ENCODE results near the gene ELF1. TPM values are rescaled to one million over a fixed set of nuclear protein-coding genes. Genes with fewer than 3 reads are reported as not detected.

ELF1 gene
- total RNA-seq, 4 donors from 2014 or later: 38.0 to 123 (median 105) TPM

DNA sequence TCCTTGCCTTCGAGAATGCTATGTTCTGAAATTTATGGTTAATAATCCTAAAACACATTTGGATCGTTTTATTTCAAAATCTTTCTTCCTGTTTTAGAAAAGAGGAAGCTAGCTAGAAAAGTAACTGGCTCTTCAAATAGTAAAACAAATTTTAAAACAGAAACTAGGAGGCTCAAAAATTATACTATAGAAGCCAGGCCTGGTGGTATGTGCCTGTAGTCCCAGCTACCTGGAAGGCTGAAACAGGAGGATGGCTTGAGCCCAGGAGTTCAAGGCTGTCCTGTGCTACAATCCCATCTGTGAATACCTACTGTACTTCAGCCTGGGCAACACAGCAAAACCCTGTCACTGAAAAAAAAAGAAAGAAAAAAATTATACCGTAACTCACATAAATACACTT, 57.9 kb downstream of the ELF1 start:
- Histone ChIP-seq H3K27ac (peak overlapping the region in 2 of 4 donors; percentile 29 to 47), H3K27me3 (no peaks in the 10 kb centered on the region), H3K4me1 (peaks cover 3 to 56% (median 27%) of the 10 kb centered on the region in 4 donors), H3K36me3 (peaks cover 0 to 16% (median 5%) of the 10 kb centered on the region in 4 donors), H3K9me3 (no peaks in the 10 kb centered on the region), H3K4me3 (no peak overlapping the region)
- WGBS, 2 donors (ENCODE audit: low coverage in 1 of 2): 52 to 53% methylated on average over 3 of the region's 3 CpGs
- DNase-seq: no peak
- no peak for TF ChIP-seq CTCF (IDR thresholded peaks at IDR 0.05)
- no peak for TF ChIP-seq POLR2A (IDR thresholded peaks at IDR 0.05)
- TF ChIP-seq POLR2AphosphoS5 (IDR thresholded peaks at IDR 0.05): no peak
- TF ChIP-seq EP300 (IDR thresholded peaks at IDR 0.05; ENCODE audit: low read depth): no peak
- intact Hi-C loops (cut with DNase I; ENCODE audit: low total_unique reads) (no loop called here), in situ Hi-C loops (cut with MboI; ENCODE audit: low pct_ligation_motif_present in 1 of 4, low pct_unique_long_range_greater_than_20kb in 1 of 4, low sequenced_read_pairs in 3 of 4) (no loop called here)

- H3K27me3 ChIP-seq: no peaks in the 10 kb centered on the region
- H3K27ac ChIP-seq: peak overlapping the region in 1 of 4 donors; percentile 7
- WGBS, 2 donors (ENCODE audit: low coverage in 1 of 2): 85 to 95% methylated on average over 3 of the region's 3 CpGs
- intact Hi-C loops (cut with DNase I; ENCODE audit: low total_unique reads) (no loop called here), in situ Hi-C loops (cut with MboI; ENCODE audit: low pct_ligation_motif_present in 1 of 4, low pct_unique_long_range_greater_than_20kb in 1 of 4, low sequenced_read_pairs in 3 of 4) (no loop called here)
- H3K4me1 ChIP-seq: peaks cover 3 to 51% (median 26%) of the 10 kb centered on the region in 4 donors
- no peak for TF ChIP-seq POLR2A (IDR thresholded peaks at IDR 0.05)
- TF ChIP-seq EP300 (IDR thresholded peaks at IDR 0.05; ENCODE audit: low read depth): no peak
- no peak for TF ChIP-seq CTCF (IDR thresholded peaks at IDR 0.05)
- no peak for TF ChIP-seq POLR2AphosphoS5 (IDR thresholded peaks at IDR 0.05)
- no peak overlapping the region for H3K4me3 ChIP-seq
- peaks cover 0 to 16% (median 5%) of the 10 kb centered on the region in 4 donors for H3K36me3 ChIP-seq
- no peak for DNase-seq
- H3K9me3 ChIP-seq: no peaks in the 10 kb centered on the region
Observed at GRCh38 chr13:40960716-40961115, 58.4 kb downstream of the ELF1 start.

DNA sequence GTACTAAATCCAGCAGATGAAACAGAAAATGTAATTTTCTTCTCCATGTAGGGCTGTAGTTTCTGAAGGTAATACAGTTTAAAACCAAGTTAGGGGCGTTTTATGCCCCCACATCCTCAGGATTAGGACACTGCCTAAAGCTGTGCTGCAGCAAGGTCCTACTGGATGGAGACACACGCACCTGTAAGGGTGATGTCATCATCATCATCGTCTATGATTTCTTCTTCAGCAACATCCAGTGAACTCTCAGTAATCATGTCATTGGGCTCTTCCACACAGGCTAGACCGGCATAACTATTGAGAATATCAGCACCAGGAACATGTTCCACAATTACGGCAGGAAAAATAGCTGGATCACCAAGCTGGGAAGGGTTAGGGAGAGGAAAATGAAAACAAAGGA, 60.5 kb downstream of the ELF1 start:
- Histone ChIP-seq H3K4me3 (no peak overlapping the region), H3K36me3 (peaks cover 0 to 16% (median 5%) of the 10 kb centered on the region in 4 donors), H3K27ac (no peak overlapping the region), H3K9me3 (no peaks in the 10 kb centered on the region), H3K27me3 (no peaks in the 10 kb centered on the region), H3K4me1 (peaks cover 0 to 31% (median 11%) of the 10 kb centered on the region in 4 donors)
- in situ Hi-C loops (cut with MboI; ENCODE audit: low pct_ligation_motif_present in 1 of 4, low pct_unique_long_range_greater_than_20kb in 1 of 4, low sequenced_read_pairs in 3 of 4) (no loop called here), intact Hi-C loops (cut with DNase I; ENCODE audit: low total_unique reads) (no loop called here)
- DNase-seq: no peak
- WGBS, 2 donors (ENCODE audit: low coverage in 1 of 2): 93% methylated on average over 5 of the region's 5 CpGs; no CpG with 5 or more reads in 1 of the 2 donors
- TF ChIP-seq POLR2A (IDR thresholded peaks at IDR 0.05): no peak
- no peak for TF ChIP-seq EP300 (IDR thresholded peaks at IDR 0.05; ENCODE audit: low read depth)
- TF ChIP-seq POLR2AphosphoS5 (IDR thresholded peaks at IDR 0.05): no peak
- no peak for TF ChIP-seq CTCF (IDR thresholded peaks at IDR 0.05)

DNA sequence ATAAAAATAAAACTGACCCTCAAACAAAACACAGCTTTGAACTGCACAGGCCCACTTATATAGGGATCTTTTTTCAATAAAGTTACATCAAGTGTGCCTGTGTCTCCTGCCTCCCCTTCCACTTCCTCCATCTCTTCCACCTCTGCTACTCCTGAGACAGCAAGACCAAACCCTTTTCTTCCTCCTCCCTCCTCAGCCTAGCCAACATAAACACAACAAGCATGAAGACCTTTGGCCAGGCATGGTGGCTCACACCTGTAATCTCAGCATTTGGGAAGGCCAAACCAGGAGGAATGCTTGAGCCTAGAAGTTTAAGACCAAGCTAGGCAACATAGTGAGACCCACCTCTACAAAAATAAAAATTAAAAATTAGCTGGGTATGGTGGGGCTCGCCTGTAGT, 72.6 kb downstream of the ELF1 start:
- H3K4me1 ChIP-seq: peaks cover 0 to 30% (median 6%) of the 10 kb centered on the region in 4 donors
- peak overlapping the region in 1 of 4 donors; percentile 41 for H3K27ac ChIP-seq
- intact Hi-C loops (cut with DNase I; ENCODE audit: low total_unique reads) (no loop called here), in situ Hi-C loops (cut with MboI; ENCODE audit: low pct_ligation_motif_present in 1 of 4, low pct_unique_long_range_greater_than_20kb in 1 of 4, low sequenced_read_pairs in 3 of 4) (no loop called here)
- DNase-seq: peak; percentile 34
- H3K27me3 ChIP-seq: no peaks in the 10 kb centered on the region
- peak in 1 of 3 donors; percentile 35 for TF ChIP-seq POLR2AphosphoS5 (IDR thresholded peaks at IDR 0.05)
- TF ChIP-seq CTCF (IDR thresholded peaks at IDR 0.05): no peak
- TF ChIP-seq EP300 (IDR thresholded peaks at IDR 0.05; ENCODE audit: low read depth): no peak
- TF ChIP-seq POLR2A (IDR thresholded peaks at IDR 0.05): no peak
- no peaks in the 10 kb centered on the region for H3K9me3 ChIP-seq
- WGBS, 2 donors (ENCODE audit: low coverage in 1 of 2): 83 to 95% methylated on average over 1 of the region's 1 CpG
- H3K4me3 ChIP-seq: no peak overlapping the region
- peaks cover 0 to 56% (median 17%) of the 10 kb centered on the region in 4 donors for H3K36me3 ChIP-seq
